ENCODE data around the gene GLO1.

GRCh38 chr6:38681850-38682249 is 21.1 kb downstream of the GLO1 start:
- TF ChIP-seq REST (IDR thresholded peaks at IDR 0.05; ENCODE audit: insufficient read depth in 1 of 2, low read depth in 2 of 2, low read length in 2 of 2) (no peak), POLR2AphosphoS5 (IDR thresholded peaks at IDR 0.05; ENCODE audit: low read depth, low read length) (no peak)
